GM23248 (cell line): ENCODE results near the gene PELI2.

ENCODE experiments used
- EZH2 ChIP-seq: fragments of 200-600 bp; sonication (generic); IDR thresholded peaks from 2 replicates; pipeline ENCODE4 v1.6.1; 2018; ENCODE audit warnings: antibody characterized with exemption, mild to moderate bottlenecking; ENCODE audit not compliant: insufficient read depth, poor library complexity, severe bottlenecking
- EZH2phosphoT487 ChIP-seq: fragments of 200-600 bp; sonication (generic); IDR thresholded peaks from 2 replicates; pipeline ENCODE4 v1.6.1; 2018; ENCODE audit warnings: antibody characterized with exemption, moderate library complexity, mild to moderate bottlenecking, low read depth; ENCODE audit not compliant: insufficient read depth

DNA sequence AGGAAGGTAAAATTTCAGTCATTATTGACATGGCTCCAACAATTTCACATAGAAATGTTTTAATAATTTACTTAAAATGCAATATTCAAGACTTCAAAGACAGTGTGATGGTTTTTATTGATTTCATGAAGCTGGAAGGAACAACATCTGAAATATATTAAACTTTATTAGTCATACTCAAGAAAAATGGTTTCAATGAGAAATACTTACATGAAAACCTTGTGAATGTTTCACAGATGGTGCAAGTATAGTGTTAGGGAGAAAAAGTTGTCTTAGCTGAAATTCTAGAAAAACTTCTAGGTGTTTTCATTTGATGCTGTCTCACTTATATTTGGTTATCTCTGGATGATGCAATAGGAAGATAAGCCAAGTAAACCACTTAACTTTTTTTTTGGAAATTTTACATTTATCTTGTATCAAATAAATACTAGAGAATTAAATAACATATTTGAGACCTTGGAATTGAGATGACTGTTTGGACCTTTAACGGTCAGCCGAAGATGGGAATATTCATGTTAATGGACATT lies 65.5 kb downstream of the PELI2 start:
- TF ChIP-seq EZH2 (no peak), EZH2phosphoT487 (no peak)
